Stimulated activated CD4-positive, alpha-beta T cell treated with anti-CD3 and anti-CD28 coated beads, Interleukin-1b, Interleukin-23, amount 100 ng/mL, for 1 hour (primary cell): ENCODE data around the gene NTN5.
"Not testable (repeated sequence)": the region's sequence is repeated elsewhere in the genome, so short reads cannot be mapped to it uniquely, and the experiment has no call there.

ENCODE experiments used
- DNase-seq, 2 donors: peaks; one replicate each; pipeline ENCODE4 v3.0.0-alpha.2; 2020; ENCODE audit warnings: low read depth in 2 of 2

Gene NTN5

DNA sequence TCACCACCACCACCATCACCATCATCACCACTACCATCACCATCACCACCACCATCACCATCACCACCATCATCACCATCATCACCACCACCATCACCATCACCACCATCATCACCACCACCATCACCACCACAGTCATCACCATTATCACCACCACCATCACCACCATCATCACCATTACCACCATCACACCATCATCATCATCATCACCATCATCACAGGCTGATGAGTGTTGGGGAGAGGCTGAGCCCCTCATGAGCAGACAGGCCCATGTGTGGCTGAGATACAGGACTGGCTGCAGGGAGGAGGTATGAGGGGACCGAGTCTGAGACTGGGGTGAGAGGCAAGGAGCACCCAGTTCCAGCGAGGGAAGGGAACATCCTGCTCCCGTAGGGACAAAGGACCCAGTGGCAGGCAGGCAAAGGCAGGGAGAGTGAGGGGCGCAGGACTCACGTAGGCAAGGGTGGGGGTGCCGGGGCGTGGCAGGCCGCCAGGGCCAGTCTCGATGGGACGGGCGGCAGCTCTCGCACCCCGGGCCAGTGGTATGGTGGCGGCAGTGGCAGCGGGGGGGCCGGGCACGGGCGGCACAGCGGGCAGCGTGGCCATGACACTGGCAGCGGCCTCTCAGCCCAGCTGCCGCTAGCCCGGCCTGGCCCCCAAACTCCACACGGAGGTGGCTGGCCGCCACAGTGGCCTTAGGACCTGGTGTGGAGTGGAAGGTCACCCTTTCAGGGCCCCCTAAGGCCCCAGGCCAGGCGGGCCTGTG is 2.7 kb downstream of the NTN5 start:
- no peak for DNase-seq

DNA sequence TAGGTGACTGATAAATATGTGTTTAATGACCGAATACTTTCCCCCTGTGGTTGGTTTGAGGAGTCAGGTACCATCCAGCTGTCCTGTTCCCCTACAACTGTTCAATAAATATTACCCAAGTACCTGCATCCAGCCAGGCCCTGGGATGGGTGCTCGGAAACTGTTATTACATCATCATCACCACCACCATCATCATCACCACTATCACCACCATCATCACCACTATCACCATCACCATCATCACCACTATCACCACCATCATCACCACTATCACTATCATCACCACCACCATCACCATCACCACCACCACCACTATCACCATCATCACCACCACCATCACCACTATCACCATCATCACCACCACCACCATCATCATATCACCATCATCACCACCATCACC is 4.1 kb downstream of the NTN5 start:
- DNase-seq, result no peak

- no peak for DNase-seq
Observed at GRCh38 chr19:48668332-48668731, 4.5 kb downstream of the NTN5 start.

DNA sequence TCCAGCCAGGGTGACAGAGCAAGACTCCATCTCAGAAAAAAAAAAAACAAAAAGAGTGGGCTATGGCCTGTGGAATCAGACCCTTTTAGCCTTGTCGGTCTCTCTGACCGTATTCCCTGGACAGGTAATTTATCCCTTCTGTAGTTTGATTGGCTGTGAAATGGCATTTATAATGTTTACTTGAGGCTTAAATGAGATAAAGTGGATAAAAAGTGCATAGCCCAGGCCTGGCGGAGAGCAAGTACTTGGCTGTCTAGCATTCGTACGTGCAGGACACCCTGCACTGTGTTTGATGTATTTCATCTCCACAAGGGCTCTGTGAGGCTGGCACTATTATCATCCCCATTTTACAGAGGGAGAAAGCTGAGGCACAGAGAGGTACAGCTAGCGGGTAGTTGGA is 7.0 kb downstream of the NTN5 start:
- no peak for DNase-seq

DNA sequence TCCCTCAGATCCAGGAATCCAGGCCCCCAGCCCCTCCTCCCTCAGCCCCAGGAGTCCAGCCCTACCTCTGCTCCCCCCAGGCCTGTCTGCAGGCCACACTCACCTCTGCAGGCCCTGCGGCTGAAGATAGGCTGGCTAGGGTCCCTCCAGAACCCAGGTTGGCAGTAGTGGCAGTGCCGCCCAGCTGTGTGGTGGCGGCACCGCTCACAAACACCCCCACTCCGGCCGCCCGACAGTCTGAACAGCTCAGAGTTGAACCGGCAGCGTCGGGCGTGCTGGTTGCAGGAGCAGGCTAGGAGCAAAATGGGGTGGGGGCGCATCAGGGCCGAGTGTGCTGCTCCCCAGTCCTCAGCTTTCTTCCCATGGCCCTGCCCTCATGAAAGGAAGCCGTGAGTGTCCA is 8.3 kb downstream of the NTN5 start:
- DNase-seq, result no peak

- DNase-seq, result no peak
Observed at GRCh38 chr19:48663667-48664066, 9.2 kb downstream of the NTN5 start.

DNA sequence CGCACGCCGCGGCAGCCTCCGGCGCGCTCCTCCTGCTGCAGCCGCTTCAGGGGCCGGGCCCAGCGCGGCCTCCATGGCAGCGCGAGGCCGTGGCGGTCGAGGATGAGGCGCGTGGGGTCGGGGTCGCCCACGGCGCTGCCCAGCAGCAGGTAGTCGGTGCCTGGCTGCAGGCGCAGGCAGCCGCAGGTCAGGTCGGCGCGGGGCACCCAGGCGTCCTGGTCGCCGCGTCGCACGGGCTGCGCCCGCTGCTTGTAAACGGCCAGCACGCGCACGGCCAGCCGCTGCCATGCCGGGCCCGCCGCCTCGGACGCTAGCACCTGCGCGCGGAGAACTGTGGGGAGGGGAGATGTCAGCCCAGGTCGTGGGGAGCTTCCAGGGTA is 11.1 kb downstream of the NTN5 start:
- no peak for DNase-seq

- DNase-seq, result peak in 1 of 2 donors; percentile 59
Observed at GRCh38 chr19:48660852-48661710, 11.7 kb downstream of the NTN5 start.

GRCh38 chr19:48659768-48660167 is 13.0 kb downstream of the NTN5 start:
- DNase-seq, result no peak

- no peak for DNase-seq
Observed at GRCh38 chr19:48658483-48658882, 14.3 kb downstream of the NTN5 start.

DNA sequence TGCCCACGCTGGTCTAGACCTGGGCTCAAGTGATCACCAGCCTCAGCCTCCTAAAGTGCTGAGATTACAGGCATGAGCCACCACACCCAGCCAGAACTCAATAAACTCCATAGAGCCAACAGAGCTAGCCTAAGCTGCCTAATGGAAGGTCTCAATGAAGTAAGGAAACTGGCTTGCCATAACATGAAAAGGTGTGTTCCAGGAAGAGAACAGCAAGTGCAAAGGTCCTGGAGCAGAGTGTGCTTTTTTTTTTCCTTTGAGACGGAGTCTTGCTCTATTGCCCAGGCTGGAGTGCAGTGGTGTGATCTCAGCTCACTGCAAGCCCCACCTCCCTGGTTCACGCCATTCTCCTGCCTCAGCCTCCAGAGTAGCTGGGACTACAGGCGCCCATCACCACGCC is 15.0 kb downstream of the NTN5 start:
- not testable (repeated sequence) for DNase-seq

DNA sequence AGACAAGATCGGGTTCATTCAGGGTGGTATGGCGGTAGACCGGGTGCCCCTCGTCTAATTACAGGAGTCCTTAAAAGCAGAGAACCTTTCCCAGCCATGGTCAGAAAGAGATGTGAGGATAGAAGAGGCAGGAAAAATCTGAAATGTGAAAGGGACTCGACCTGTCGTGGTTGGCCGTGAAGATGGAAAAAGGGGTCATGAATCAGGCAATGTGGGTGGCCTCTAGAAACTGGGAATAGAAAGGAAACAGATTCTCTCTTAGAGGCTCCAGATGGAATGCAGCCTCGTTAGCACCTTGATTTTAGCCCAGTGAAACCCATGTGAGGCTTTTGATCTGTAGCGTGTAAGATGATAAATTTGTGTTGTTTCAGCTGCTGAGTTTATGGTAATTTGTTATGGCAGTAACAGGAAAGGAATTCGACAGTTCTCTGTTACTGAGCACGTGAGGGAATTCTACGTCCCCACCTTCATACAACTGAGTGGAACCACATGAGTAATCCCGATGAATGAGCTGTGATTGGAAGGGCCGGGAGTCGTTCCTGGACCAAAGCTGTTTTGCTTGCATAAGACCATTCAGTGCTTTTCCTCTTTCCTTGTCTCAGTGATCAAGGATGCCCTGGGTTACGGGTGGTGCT is 15.9 kb downstream of the NTN5 start:
- no peak for DNase-seq

DNA sequence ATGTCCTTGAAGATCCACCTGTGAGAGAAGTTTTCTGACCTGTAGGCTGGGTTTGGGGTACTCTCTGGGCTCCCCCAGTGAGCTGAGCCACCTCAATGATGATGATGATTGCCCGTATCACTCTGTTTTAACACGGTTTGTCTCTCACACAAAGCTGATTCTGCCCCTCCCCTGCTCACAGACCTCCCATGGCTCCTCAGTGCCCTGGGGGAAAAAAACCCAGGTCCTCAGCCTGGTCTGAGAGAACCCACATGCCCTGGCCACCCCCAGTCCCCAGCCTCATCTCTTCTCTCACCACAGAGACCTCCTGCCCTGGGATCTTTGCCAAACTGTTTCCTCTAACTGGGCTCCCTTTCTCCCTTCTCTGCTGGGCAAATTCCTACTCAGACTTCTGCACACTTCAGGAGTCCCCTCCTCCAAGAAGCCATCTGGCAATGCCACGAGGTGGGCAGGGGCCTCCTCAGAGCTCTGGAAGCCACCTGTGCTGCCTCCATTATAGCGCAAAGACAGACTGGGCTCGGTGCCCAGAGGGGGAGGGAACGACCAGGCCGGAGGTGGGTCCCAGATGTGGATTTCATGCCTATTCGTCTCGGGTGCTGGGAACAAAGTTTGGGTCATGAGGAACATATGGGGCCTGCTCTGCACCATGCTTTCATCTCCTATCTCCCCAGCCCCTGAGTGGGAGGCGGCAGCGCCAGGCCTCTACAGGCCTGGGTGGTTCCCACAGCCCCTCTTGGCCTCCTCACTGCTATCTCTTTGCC is 18.3 kb downstream of the NTN5 start:
- no peak for DNase-seq

DNA sequence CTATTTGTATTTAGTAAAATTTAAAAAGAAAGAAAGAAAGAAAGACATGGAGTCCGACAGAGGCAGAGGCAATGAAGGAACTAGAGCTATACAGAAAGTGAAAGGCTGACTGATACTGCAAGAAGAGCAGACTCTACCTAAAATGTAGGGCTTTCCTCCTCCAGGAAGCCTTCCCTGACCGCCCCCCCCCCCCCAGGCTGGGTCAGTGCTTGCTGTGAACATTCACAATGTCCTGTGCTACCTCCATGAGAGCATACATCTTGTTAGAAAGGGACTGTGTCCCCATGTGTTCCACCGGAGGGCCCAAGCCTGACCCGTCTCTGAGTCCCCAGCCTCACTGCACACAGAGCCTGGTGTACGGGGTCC is 21.2 kb downstream of the NTN5 start:
- no peak for DNase-seq

- DNase-seq, result no peak
Observed at GRCh38 chr19:48650974-48651682, 21.7 kb downstream of the NTN5 start.

DNA sequence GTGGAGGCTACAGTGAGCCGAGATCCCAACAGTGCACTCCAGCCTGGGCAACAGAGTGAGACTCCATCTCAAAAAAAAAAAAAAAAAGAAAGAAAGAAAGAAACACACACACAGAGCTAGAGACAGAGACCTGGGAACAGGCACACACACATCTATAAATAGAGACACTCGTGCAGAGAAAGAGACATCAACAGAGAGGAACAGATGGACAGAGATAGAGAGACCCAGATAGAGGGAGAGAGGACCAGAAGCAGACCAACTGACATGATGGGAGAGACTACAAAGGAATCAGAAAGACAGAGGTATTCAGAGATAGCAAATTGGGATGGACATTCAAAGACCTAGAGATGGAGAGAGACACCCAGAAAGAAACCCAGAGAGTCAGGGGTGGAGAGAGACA is 24.7 kb downstream of the NTN5 start:
- DNase-seq, result no peak

GRCh38 chr19:48646722-48647216 is 26.0 kb downstream of the NTN5 start:
- no peak for DNase-seq

- DNase-seq, result peak; percentile 81
Observed at GRCh38 chr19:48646001-48646721, 26.7 kb downstream of the NTN5 start, which contains the start of gene CA11. TSS of gene CA11 (minus strand) at chr19:48646187. CDS start at chr19:48645632, 555 bp downstream.

- no peak for DNase-seq
Observed at GRCh38 chr19:48645620-48646000, 27.2 kb downstream of the NTN5 start.

- DNase-seq, result peak in 1 of 2 donors; percentile 45
Observed at GRCh38 chr19:48644839-48645619, 27.8 kb downstream of the NTN5 start.
